Thyroid gland (tissue), 4 donors: Measurements from ENCODE around the gene ETV6.

Experiments
- POLR2A ChIP-seq, 2 donors: fragments of 450-650 bp; IDR thresholded peaks; one replicate each; pipeline ENCODE4 v1.6.1; 2017; ENCODE audit warnings: antibody characterized with exemption in 2 of 2, mild to moderate bottlenecking in 2 of 2, moderate library complexity in 1 of 2
- TF ChIP-seq, protein P1 (sequence below), 6 experiments: fragments of 200-600 bp in 3 of 6; fragments of 450-650 bp in 3 of 6; sonication (generic) in 3 of 6; IDR thresholded peaks; one replicate each; pipeline ENCODE4 v1.5.1; 2016 to 2019; ENCODE audit warnings: antibody characterized with exemption in 6 of 6, mild to moderate bottlenecking in 2 of 6, inconsistent platforms in 1 of 6, moderate library complexity in 1 of 6

DNA sequence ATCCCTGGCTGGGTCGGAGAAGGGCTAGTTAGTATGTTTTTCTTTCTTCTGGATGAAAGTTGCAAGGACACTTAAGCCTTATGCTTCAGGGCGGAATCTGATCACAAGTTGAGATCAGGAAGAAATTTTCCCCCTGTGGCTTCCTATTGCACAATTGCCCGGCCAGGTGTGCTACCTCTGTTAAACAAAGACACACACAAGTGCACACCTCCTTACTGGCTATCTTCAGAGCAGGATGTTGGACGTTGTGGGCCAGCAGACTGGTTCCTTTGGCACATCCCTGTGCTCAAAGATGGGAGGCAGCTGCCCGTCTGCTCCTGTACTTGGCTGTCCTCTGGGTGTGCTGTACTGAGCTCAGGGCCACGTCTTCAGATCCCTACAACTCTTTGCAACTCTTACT, 19.1 kb downstream of the ETV6 start:
- TF ChIP-seq, protein P1, sequence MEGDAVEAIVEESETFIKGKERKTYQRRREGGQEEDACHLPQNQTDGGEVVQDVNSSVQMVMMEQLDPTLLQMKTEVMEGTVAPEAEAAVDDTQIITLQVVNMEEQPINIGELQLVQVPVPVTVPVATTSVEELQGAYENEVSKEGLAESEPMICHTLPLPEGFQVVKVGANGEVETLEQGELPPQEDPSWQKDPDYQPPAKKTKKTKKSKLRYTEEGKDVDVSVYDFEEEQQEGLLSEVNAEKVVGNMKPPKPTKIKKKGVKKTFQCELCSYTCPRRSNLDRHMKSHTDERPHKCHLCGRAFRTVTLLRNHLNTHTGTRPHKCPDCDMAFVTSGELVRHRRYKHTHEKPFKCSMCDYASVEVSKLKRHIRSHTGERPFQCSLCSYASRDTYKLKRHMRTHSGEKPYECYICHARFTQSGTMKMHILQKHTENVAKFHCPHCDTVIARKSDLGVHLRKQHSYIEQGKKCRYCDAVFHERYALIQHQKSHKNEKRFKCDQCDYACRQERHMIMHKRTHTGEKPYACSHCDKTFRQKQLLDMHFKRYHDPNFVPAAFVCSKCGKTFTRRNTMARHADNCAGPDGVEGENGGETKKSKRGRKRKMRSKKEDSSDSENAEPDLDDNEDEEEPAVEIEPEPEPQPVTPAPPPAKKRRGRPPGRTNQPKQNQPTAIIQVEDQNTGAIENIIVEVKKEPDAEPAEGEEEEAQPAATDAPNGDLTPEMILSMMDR (IDR thresholded peaks at IDR 0.05), result no peak
- TF ChIP-seq POLR2A (IDR thresholded peaks at IDR 0.05), result no peak
